Activated CD8-positive, alpha-beta T cell treated with anti-CD3 and anti-CD28 coated beads, Interleukin-2, amount 10 ng/mL, durations not matched to agents 7 days and 5 days (primary cell): ENCODE results near the gene GPR152. TPM values are rescaled to one million over a fixed set of nuclear protein-coding genes. Genes with fewer than 3 reads are reported as not detected.

Experiments
- ATAC-seq: fragments of 150-1000 bp; cut with Tn5 transposase; one replicate; pipeline ENCODE4 v1.10.0; 2021; ENCODE audit warnings: moderate library complexity
- CTCF ChIA-PET: fragments of 350-600 bp; sonication (Branson Sonifier 250); formaldehyde crosslinking; loops from one replicate; lab custom pipeline; 2021; ENCODE audit warnings: antibody characterized with exemption; lab: Charles Lee
- POLR2A ChIA-PET: fragments of 350-600 bp; sonication (Branson Sonifier 250); formaldehyde crosslinking; loops from one replicate; lab custom pipeline; 2021; ENCODE audit warnings: antibody characterized with exemption; lab: Charles Lee
- DNase-seq: peaks from one replicate; pipeline ENCODE4 v3.0.0-alpha.2; 2020
- H3K27ac Mint-ChIP-seq: one replicate; pipeline ENCODE4 v1.8.0; 2021; ENCODE audit warnings: mild to moderate bottlenecking, mixed read lengths
- H3K27me3 Mint-ChIP-seq: one replicate; pipeline ENCODE4 v1.8.0; 2021; ENCODE audit warnings: low read depth, mixed read lengths
- H3K36me3 Mint-ChIP-seq: one replicate; pipeline ENCODE4 v1.8.0; 2021; ENCODE audit warnings: low read depth, mixed read lengths
- H3K4me1 Mint-ChIP-seq: one replicate; pipeline ENCODE4 v1.8.0; 2021; ENCODE audit warnings: low read depth, mixed read lengths
- H3K4me3 Mint-ChIP-seq: one replicate; pipeline ENCODE4 v1.8.0; 2021; ENCODE audit warnings: mild to moderate bottlenecking, mixed read lengths
- H3K9me3 Mint-ChIP-seq: one replicate; pipeline ENCODE4 v1.8.0; 2022; ENCODE audit warnings: mixed read lengths; ENCODE audit not compliant: insufficient read depth
- total RNA-seq, 2 experiments: library from RNA; stranded (reverse); gene quantifications; one replicate each; pipeline ENCODE4 v1.2.3, GENCODE V29; 2021

The GPR152 gene
- total RNA-seq, 2 experiments from 2014 or later, result not detected

DNA sequence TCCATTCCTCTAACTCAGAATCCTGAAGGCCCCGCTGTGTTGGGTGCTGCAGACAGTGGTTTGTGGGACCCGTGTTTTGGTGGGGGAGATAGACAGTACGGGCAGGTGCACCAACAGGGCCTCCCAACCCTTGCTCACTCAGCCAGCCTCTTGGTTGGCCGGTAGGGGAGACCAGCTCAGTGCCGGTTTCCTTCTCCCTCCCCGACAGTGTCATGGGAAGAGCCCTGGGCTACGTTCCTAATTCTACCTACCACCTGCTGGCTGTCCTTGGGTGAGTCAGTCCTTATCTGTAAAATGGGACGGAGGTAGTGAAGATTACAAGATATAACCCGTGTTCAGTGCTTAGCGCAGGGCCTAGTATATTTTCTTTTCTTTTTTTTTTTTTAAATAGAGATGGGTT is 10.7 kb upstream of the GPR152 start:
- peaks cover 32% of the 10 kb centered on the region for H3K4me1 Mint-ChIP-seq
- no peak for ATAC-seq
- CTCF ChIA-PET, result no interaction called here

DNA sequence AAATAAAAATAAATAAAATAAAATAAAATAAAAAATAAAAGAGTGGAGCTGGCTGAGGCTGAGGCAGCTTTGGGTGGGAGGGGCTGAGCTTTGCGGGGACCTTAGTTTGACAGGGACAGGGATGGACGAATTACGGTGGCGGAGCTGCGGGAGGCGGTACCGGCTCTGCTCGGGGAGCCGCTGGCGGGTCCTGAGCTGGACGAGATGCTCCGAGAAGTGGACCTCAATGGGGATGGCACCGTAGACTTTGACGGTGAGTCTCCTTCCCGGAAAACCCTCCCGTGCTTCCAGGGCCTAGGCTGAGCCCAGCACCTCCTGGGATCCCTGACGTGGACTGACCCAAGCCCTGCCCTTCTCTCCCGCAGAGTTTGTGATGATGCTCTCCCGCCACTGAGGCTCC is 5.7 kb upstream of the GPR152 start:
- H3K9me3 Mint-ChIP-seq, result no peaks in the 10 kb centered on the region
- DNase-seq (no peak), ATAC-seq (no peak)
- no peak overlapping the region for H3K27ac Mint-ChIP-seq
- no peaks in the 10 kb centered on the region for H3K36me3 Mint-ChIP-seq
- peaks cover 2% of the 10 kb centered on the region for H3K27me3 Mint-ChIP-seq
- peaks cover 2% of the 10 kb centered on the region for H3K4me1 Mint-ChIP-seq
- no peak overlapping the region for H3K4me3 Mint-ChIP-seq
- POLR2A ChIA-PET, result interaction anchor here (1.6 kb wide), 1 partner anchor 22 kb away, joined by 4 read pairs; no protein-coding TSS in a partner anchor
- CTCF ChIA-PET, result no interaction called here

More for the DNA sequence above, 10.7 kb upstream of the GPR152 start:
- H3K9me3 Mint-ChIP-seq, result no peaks in the 10 kb centered on the region
- H3K4me3 Mint-ChIP-seq, result no peak overlapping the region
- POLR2A ChIA-PET, result interaction anchor here (0.7 to 1.4 kb wide), 2 partner anchors 11 to 44 kb away, joined by 3 read pairs; partner anchors contain the start of gene CDK2AP2
- H3K27ac Mint-ChIP-seq, result no peak overlapping the region
- peaks cover 2% of the 10 kb centered on the region for H3K27me3 Mint-ChIP-seq
- H3K36me3 Mint-ChIP-seq, result peaks cover 4% of the 10 kb centered on the region
- DNase-seq, result no peak

DNA sequence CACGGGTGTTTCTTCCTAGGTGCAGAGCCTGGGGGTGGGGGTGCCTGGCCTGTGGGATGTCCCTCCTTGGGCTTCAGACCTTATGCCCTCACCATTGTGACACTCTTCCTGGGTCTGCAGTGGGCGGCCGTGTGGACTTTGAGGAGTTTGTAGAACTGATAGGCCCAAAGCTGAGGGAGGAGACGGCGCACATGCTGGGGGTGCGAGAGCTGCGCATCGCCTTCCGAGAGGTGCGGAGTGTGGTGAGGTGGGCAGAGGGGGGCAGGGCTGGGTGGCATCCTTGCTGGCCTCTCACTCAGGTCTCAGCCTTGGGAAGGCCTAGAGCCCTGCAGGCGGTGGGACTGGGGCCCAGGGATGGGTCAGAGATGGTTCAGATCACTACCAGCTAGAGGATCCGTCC is 4.9 kb upstream of the GPR152 start:
- no peaks in the 10 kb centered on the region for H3K9me3 Mint-ChIP-seq
- ChIA-PET POLR2A (no interaction called here), CTCF (no interaction called here)
- peaks cover 2% of the 10 kb centered on the region for H3K4me1 Mint-ChIP-seq
- DNase-seq, result no peak
- no peak for ATAC-seq
- H3K36me3 Mint-ChIP-seq, result no peaks in the 10 kb centered on the region
- H3K27me3 Mint-ChIP-seq, result peaks cover 2% of the 10 kb centered on the region
- no peak overlapping the region for H3K27ac Mint-ChIP-seq
- H3K4me3 Mint-ChIP-seq, result no peak overlapping the region

DNA sequence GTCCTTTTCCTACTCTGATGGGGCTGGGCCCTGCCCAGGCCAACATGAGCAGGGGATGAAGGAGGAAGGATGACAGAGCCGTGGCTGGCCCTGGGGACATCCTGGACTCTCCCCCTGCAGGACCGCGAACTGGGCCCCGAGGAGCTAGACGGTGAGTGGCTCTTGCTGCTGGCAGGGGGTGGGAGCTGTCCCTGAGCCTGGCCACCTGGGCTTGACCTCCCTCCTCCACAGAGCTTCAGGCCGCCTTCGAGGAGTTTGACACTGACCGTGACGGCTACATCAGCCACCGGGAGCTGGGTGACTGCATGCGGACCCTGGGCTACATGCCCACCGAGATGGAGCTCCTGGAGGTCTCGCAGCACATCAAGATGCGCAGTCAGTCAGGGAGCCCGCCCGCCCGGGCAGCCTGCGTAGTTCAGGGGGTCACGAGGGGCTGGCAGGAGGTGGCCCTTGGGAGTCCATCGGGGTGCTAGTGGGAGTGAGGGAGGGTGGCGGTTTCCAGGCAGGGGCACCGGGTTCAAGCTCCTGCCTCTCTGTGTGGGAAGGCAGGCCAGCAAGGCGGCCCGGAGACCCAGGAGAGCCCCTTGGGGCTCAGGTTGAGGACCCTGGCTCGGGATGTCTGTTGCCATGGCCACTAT is 3.7 kb upstream of the GPR152 start:
- no peaks in the 10 kb centered on the region for H3K9me3 Mint-ChIP-seq
- H3K36me3 Mint-ChIP-seq, result no peaks in the 10 kb centered on the region
- H3K4me3 Mint-ChIP-seq, result no peak overlapping the region
- ATAC-seq, result no peak
- ChIA-PET POLR2A (interaction anchor here (2.4 kb wide), 1 partner anchor 19 kb away, joined by 6 read pairs; the partner anchor contains the start of gene PTPRCAP), CTCF (no interaction called here)
- H3K4me1 Mint-ChIP-seq, result peaks cover 7% of the 10 kb centered on the region
- H3K27me3 Mint-ChIP-seq, result peaks cover 2% of the 10 kb centered on the region
- no peak for DNase-seq
- no peak overlapping the region for H3K27ac Mint-ChIP-seq

DNA sequence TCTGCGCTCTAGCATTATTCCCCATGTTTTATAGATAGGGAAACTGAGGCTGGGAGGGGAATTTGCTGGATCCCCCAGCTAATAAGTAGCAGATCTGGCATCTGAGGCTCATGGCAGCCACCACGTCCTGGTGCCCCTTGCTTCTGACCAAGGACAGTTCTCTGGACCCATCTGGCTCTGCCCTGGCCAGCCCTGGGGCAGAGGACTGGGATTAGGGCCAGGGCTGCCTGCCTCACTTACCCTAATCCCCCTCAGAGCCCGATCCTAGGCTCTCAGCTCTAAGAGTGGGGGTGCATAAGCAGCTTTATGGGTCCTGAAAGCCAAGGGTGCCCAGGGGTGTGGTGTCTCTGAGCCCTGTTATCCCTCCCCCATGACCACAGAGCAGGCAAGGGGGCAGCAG is 2.5 kb upstream of the GPR152 start, which contains the start of gene CABP4:
Gene CABP4 (plus strand): TSS at position 301 of the 400 bp plus-strand sequence. CDS start 70 bp downstream, at position 371.
- Mint-ChIP-seq H3K36me3 (no peaks in the 10 kb centered on the region), H3K27ac (no peak within 1 kb of the TSS), H3K9me3 (no peaks in the 10 kb centered on the region), H3K4me3 (no peak within 1 kb of the TSS), H3K4me1 (peaks cover 8% of the 10 kb centered on the region), H3K27me3 (peaks cover 2% of the 10 kb centered on the region)
- POLR2A ChIA-PET, result interaction anchor here (2.4 kb wide), 1 partner anchor 18 kb away, joined by 6 read pairs; the partner anchor contains the start of gene PTPRCAP
- ATAC-seq (no peak), DNase-seq (no peak)
- CTCF ChIA-PET, result no interaction called here

DNA sequence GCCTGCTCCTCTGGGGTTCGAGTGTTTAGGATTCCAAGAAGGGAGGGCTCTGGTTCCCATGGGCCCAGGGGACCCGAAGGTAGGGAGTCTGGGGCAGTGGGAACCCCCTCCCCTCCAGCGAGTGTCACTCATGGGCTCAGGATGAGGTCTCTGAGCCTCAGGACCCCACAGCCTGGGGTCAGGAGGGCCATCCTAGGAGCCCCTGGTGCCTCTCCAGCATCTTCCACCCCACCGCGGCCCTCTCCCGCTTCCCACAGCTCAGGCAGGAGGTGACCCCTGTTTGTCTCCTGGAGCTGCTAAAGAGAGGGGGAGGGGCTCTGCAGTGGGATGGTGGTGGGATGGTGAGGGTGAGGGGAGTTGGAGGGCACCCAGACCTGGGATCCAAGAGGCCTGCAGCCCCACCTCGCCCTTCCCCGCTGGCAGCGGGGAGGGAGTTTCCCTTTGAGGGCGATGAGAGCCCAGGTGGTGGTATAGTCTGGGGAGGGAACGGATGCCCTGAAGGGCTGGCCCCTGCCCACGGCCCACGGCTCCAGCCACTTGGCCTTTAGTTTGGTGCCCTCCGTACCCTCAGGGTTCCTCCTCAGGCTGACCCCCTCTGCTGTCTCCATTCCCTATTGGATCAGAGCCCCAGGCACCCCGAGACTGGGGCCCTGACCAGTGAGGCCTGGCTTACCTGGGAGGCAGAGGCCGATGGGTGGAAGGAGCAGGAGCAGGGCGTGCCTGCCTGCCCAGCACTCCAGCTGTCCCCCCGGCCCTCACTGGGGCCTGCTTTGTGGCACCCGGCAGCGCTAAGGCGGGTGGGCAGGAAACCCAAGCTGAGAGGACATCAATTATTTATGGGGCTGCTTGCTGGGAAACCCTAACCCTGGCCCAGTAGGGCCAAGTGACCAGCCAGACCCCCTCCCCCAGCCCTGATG is 1.5 kb upstream of the GPR152 start:
- DNase-seq (no peak), ATAC-seq (no peak)
- POLR2A ChIA-PET, result no interaction called here
- Mint-ChIP-seq H3K4me1 (peaks cover 6% of the 10 kb centered on the region), H3K36me3 (no peaks in the 10 kb centered on the region), H3K27ac (no peak overlapping the region), H3K27me3 (no peaks in the 10 kb centered on the region), H3K4me3 (no peak overlapping the region), H3K9me3 (no peaks in the 10 kb centered on the region)
- CTCF ChIA-PET, result no interaction called here

DNA sequence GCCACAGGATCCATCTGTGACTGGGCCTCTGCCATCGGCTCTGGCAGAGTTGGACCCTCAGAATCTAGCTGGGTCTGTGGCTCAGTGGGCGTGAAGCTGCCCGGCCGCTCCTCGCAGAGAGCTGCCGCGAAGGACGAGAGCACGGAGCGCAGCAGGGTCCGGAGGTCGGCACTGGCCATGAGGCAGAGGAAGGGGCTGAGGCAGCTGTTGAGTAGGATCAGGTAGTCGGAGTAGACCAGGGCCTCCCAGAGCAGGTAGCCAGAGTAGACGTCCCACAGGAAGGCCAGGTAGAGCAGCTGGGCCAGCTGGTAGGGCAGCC is 912 bp downstream of the GPR152 start:
- H3K9me3 Mint-ChIP-seq, result no peaks in the 10 kb centered on the region
- H3K27me3 Mint-ChIP-seq, result peaks cover 2% of the 10 kb centered on the region
- CTCF ChIA-PET, result interaction anchor here (1.4 kb wide), 1 partner anchor 69 kb away, joined by 3 read pairs; no protein-coding TSS in a partner anchor

DNA sequence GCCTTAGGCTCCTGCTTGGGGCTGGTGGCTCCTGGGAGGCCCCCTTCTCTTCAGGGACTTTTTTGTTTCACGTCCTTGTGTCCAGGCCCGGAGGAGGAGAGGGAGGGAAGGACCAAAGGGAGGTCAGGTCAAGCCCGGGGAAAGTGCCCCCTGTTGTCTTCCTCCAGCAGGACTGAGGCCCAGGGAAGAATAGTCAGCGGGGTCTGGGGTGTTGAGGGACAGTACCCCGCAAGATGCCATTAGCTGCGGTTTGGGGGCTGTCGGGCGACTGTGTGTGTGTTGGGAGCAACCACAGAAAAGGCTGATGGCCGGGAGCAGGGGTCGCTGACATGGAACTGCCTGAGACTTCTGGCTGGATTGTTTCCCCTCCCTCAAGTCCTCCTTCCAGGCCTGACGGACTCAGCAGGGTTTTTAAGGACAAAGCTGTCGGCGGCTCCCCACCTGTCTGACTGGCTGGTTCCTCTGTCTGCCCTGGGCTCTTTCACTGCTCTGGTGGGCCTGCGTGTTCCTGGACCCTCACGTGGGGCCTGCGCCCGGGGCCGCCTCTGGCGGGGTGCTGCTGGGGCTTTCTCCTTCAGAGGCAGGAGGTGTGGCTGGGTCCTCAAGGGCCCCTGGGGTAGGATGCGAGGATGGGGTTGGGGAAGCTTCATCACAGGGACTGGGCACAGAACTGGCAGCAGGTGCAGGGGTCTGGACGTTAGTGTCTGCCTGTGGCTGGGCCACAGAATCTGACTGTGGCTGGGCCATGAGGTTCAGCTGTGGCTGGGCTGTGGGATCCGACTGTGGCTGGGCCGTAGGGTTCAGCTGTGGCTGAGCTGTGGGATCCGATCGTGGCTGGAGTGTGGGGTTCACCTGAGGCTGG is 1.5 kb downstream of the GPR152 start:
- H3K9me3 Mint-ChIP-seq, result no peaks in the 10 kb centered on the region
- no peak overlapping the region for H3K4me3 Mint-ChIP-seq
- no peak for DNase-seq
- peaks cover 12% of the 10 kb centered on the region for H3K4me1 Mint-ChIP-seq
- ChIA-PET CTCF (interaction anchor here (1.4 kb wide), 2 partner anchors 68 to 99 kb away, joined by 3 read pairs; no protein-coding TSS in a partner anchor), POLR2A (interaction anchor here (0.5 to 4.7 kb wide), 6 partner anchors 10 to 1925 kb away, joined by 3 to 34 read pairs (median 4); partner anchors contain the start of gene PTPRCAP)
- no peak overlapping the region for H3K27ac Mint-ChIP-seq
- ATAC-seq, result no peak
- H3K36me3 Mint-ChIP-seq, result no peaks in the 10 kb centered on the region
- H3K27me3 Mint-ChIP-seq, result peaks cover 2% of the 10 kb centered on the region

More for the DNA sequence above, 912 bp downstream of the GPR152 start:
- ATAC-seq (no peak), DNase-seq (no peak)
- H3K4me1 Mint-ChIP-seq, result peaks cover 9% of the 10 kb centered on the region
- POLR2A ChIA-PET, result interaction anchor here (0.7 to 4.7 kb wide), 5 partner anchors 12 to 23 kb away, joined by 3 to 34 read pairs (median 3); partner anchors contain the start of genes PTPRCAP and RPS6KB2
- no peak overlapping the region for H3K4me3 Mint-ChIP-seq
- no peaks in the 10 kb centered on the region for H3K36me3 Mint-ChIP-seq
- H3K27ac Mint-ChIP-seq, result no peak overlapping the region

DNA sequence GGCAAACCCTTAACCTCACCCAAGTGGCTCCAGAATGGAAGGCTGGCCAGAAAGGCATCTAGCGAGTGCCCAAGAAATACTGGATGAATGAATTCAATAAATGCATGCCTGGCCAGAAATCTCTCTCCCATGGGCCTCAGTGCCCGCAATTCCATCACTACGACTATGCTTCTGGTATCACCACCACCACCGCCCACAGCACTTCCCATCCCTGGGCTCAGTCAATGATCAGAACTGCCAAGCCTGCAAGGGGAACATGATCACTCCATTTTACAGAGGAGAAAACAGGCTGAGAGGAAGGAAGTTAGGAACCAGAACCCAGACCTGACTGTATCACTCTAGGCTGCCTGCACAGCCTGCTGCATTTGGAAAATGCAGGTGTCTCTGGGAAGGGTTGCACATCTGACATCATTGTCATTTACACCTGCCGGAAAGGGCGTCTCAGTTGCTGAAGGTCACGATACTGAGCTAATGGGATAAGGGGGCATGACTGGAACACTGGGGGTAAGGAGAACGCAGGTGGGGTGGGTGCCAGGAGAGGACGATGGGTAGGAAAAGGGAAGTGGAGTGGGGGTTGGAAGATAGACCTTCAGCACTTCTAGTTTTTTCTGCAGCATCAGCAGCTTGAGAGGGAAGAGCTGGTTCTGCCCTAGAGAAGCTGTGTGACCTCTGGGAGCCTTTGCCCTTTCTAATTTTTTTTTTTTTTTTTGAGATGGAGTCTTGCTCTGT is 3.2 kb downstream of the GPR152 start:
- Mint-ChIP-seq H3K36me3 (no peaks in the 10 kb centered on the region), H3K27me3 (peaks cover 2% of the 10 kb centered on the region), H3K9me3 (no peaks in the 10 kb centered on the region), H3K27ac (no peak overlapping the region), H3K4me3 (no peak overlapping the region), H3K4me1 (peaks cover 28% of the 10 kb centered on the region)
- ChIA-PET CTCF (interaction anchor here (1.4 kb wide), 1 partner anchor 98 kb away, joined by 3 read pairs; no protein-coding TSS in a partner anchor), POLR2A (interaction anchor here (0.7 to 4.7 kb wide), 4 partner anchors 8 to 41 kb away, joined by 3 to 34 read pairs (median 4); partner anchors contain the start of gene PTPRCAP)
- DNase-seq, result no peak
- no peak for ATAC-seq

DNA sequence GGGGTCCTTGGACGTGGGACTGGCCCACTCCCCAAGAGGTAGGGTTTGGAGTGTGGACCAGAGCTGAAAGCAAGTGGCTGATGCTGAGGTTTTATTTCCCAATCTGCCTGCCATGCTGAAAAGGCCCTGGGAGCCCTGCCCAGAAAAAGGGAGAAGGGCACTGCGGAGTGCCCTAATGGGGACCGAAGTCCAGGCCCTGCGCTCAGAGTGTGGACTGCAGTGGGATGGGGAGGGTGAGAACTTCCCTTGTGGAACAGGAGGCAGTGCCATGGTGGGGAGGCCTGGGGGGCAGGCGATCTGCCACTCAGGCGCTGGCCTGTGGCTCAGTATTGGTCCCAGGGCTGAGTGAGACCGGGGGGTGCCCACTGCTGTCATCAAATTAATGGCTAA is 4.3 kb downstream of the GPR152 start:
- Mint-ChIP-seq H3K4me1 (peaks cover 35% of the 10 kb centered on the region), H3K27ac (no peak overlapping the region), H3K27me3 (peaks cover 2% of the 10 kb centered on the region), H3K4me3 (no peak overlapping the region), H3K36me3 (no peaks in the 10 kb centered on the region), H3K9me3 (no peaks in the 10 kb centered on the region)
- ChIA-PET POLR2A (interaction anchor here (1.0 kb wide), 2 partner anchors 17 to 40 kb away, joined by 3 read pairs; no protein-coding TSS in a partner anchor), CTCF (interaction anchor here (1.0 kb wide), 1 partner anchor 11 kb away, joined by 3 read pairs; no protein-coding TSS in a partner anchor)
- DNase-seq (no peak), ATAC-seq (no peak)
